WTC11 (cell line): ENCODE data around the gene DMD. TPM values are rescaled to one million over a fixed set of nuclear protein-coding genes. Genes with fewer than 3 reads are reported as not detected.

ENCODE experiments used
- ATAC-seq: fragments of 200-7000 bp; cut with Tn5 transposase; 2 replicates; pipeline ENCODE4 v1.10.0; 2021; ENCODE audit warnings: mild to moderate bottlenecking, moderate library complexity
- CTCF ChIA-PET: fragments of 300-600 bp; sonication (Branson Sonifier 250); formaldehyde crosslinking; loops from one replicate; lab custom pipeline; 2021; ENCODE audit warnings: antibody characterized with exemption; lab: Charles Lee
- POLR2A ChIA-PET: fragments of 350-600 bp; sonication (Branson Sonifier 250); formaldehyde crosslinking; loops from one replicate; lab custom pipeline; 2021; ENCODE audit warnings: antibody characterized with exemption; lab: Charles Lee
- DNase-seq: peaks from one replicate; pipeline ENCODE4 v3.0.0; 2021; ENCODE audit warnings: low spot score
- H3K27ac Mint-ChIP-seq: 2 replicates; pipeline ENCODE4 v1.8.0; 2021; ENCODE audit warnings: mixed read lengths
- H3K27me3 Mint-ChIP-seq: 2 replicates; pipeline ENCODE4 v1.8.0; 2021; ENCODE audit warnings: low read depth, mild to moderate bottlenecking, moderate library complexity, mixed read lengths
- H3K36me3 Mint-ChIP-seq: 2 replicates; pipeline ENCODE4 v1.8.0; 2021; ENCODE audit warnings: mixed read lengths
- H3K4me1 Mint-ChIP-seq: 2 replicates; pipeline ENCODE4 v1.8.0; 2022; ENCODE audit warnings: mixed read lengths
- H3K4me3 Mint-ChIP-seq: 2 replicates; pipeline ENCODE4 v1.8.0; 2021; ENCODE audit warnings: mild to moderate bottlenecking, moderate library complexity, mixed read lengths
- H3K9me3 Mint-ChIP-seq: 2 replicates; pipeline ENCODE4 v1.8.0; 2021; ENCODE audit warnings: mixed read lengths
- CREB1 ChIP-seq: sonication (generic); formaldehyde crosslinking; IDR thresholded peaks from 2 replicates; pipeline ENCODE4 v1.8.0; 2023; ENCODE audit warnings: mild to moderate bottlenecking, missing genetic modification reagents
- EMX1 ChIP-seq: fragments of 250-450 bp; sonication (Bioruptor Pico); IDR thresholded peaks from 2 replicates; pipeline ENCODE4 v1.8.0; 2021; ENCODE audit warnings: mild to moderate bottlenecking
- ETV6 ChIP-seq: sonication (generic); formaldehyde crosslinking; IDR thresholded peaks from 2 replicates; pipeline ENCODE4 v1.8.1; 2022; ENCODE audit warnings: mild to moderate bottlenecking, missing genetic modification reagents
- FOXJ3 ChIP-seq: sonication (generic); formaldehyde crosslinking; IDR thresholded peaks from 2 replicates; pipeline ENCODE4 v1.9.0; 2021; ENCODE audit warnings: missing genetic modification reagents, mild to moderate bottlenecking, borderline replicate concordance
- FOXK1 ChIP-seq: sonication (generic); formaldehyde crosslinking; IDR thresholded peaks from 2 replicates; pipeline ENCODE4 v1.8.0; 2022; ENCODE audit warnings: mild to moderate bottlenecking, moderate library complexity, missing genetic modification reagents
- GTF2I ChIP-seq: fragments of 250-450 bp; sonication (Bioruptor Pico); conservative IDR thresholded peaks from 2 replicates; pipeline ENCODE4 v1.4.0; 2021; ENCODE audit warnings: mild to moderate bottlenecking
- JAZF1 ChIP-seq: fragments of 250-450 bp; sonication (Bioruptor Pico); IDR thresholded peaks from 2 replicates; pipeline ENCODE4 v1.9.0; 2021; ENCODE audit warnings: moderate library complexity, mild to moderate bottlenecking, inconsistent platforms
- JUN ChIP-seq: sonication (generic); formaldehyde crosslinking; IDR thresholded peaks from 2 replicates; pipeline ENCODE4 v1.8.0; 2023; ENCODE audit warnings: mild to moderate bottlenecking, missing genetic modification reagents
- NR1H2 ChIP-seq: sonication (generic); formaldehyde crosslinking; IDR thresholded peaks from 2 replicates; pipeline ENCODE4 v1.9.0; 2021; ENCODE audit warnings: mild to moderate bottlenecking, moderate library complexity, missing genetic modification reagents
- OVOL2 ChIP-seq: fragments of 250-450 bp; sonication (Bioruptor Pico); IDR thresholded peaks from 2 replicates; pipeline ENCODE4 v1.9.0; 2021; ENCODE audit warnings: mild to moderate bottlenecking, borderline replicate concordance
- TCF7 ChIP-seq: sonication (generic); formaldehyde crosslinking; IDR thresholded peaks from 2 replicates; pipeline ENCODE4 v1.8.0; 2022; ENCODE audit warnings: mild to moderate bottlenecking, low read depth, missing genetic modification reagents, moderate library complexity
- ZBTB21 ChIP-seq: sonication (generic); formaldehyde crosslinking; IDR thresholded peaks from 2 replicates; pipeline ENCODE4 v1.8.1; 2023; ENCODE audit warnings: mild to moderate bottlenecking, missing genetic modification reagents, borderline replicate concordance
- ZNF138 ChIP-seq: sonication (generic); formaldehyde crosslinking; conservative IDR thresholded peaks from 2 replicates; pipeline ENCODE4 v1.8.1; 2022; ENCODE audit warnings: mild to moderate bottlenecking, moderate library complexity, missing genetic modification reagents
- ZNF317 ChIP-seq: sonication (generic); formaldehyde crosslinking; IDR thresholded peaks from 2 replicates; pipeline ENCODE4 v1.8.1; 2023; ENCODE audit warnings: low read depth, mild to moderate bottlenecking, moderate library complexity, missing genetic modification reagents, borderline replicate concordance
- ZNF423 ChIP-seq: fragments of 250-450 bp; sonication (Bioruptor Pico); IDR thresholded peaks from 2 replicates; pipeline ENCODE4 v2.1.2; 2022; ENCODE audit warnings: mild to moderate bottlenecking, moderate library complexity
- total RNA-seq: library from RNA; stranded (reverse); gene quantifications from 3 replicates; pipeline ENCODE4 v1.2.3, GENCODE V29; 2021
- TF ChIP-seq, protein P1 (sequence below): sonication (generic); formaldehyde crosslinking; IDR thresholded peaks from 2 replicates; pipeline ENCODE4 v1.8.0; 2023; ENCODE audit warnings: missing genetic modification reagents, mild to moderate bottlenecking, borderline replicate concordance
- TF ChIP-seq, protein P2 (sequence below): fragments of 200-600 bp; IDR thresholded peaks from 2 replicates; pipeline ENCODE4 v1.8.0; 2022; ENCODE audit warnings: antibody characterized with exemption
- TF ChIP-seq, protein P3 (sequence below): sonication (generic); formaldehyde crosslinking; IDR thresholded peaks from 2 replicates; pipeline ENCODE4 v1.8.0; 2022; ENCODE audit warnings: mild to moderate bottlenecking, missing genetic modification reagents
- TF ChIP-seq, protein P4 (sequence below): fragments of 250-450 bp; sonication (Bioruptor Pico); conservative IDR thresholded peaks from 2 replicates; pipeline ENCODE4 v1.9.0; 2021; ENCODE audit warnings: mild to moderate bottlenecking
- TF ChIP-seq, protein P5 (sequence below): sonication (generic); formaldehyde crosslinking; IDR thresholded peaks from 2 replicates; pipeline ENCODE4 v1.8.1; 2023; ENCODE audit warnings: mild to moderate bottlenecking, moderate library complexity, missing genetic modification reagents

The DMD gene
- total RNA-seq, 1 experiment from 2014 or later: 9.1 TPM

DNA sequence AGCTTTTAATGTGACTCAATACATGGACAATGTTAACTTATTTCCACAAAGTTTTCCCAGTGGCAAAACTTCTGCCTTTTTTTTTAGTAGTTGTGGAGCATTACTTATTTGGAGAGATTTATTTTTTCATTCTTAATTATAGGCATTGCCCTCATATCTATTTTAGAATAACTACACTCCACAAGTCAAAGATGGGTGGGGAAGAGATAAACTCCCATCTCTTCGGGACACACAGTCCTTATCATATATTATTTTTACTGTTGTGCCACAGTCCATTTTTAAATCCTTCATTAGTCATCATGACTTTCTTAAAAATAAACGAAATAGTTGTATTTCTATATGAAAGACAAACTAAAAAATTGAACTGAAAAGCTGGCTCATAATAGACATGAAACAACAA lies 1.2 kb downstream of the DMD start:
- no peak for DNase-seq
- TF ChIP-seq NR1H2 (CRISPR knock-in tag) (no peak), FOXJ3 (CRISPR knock-in tag) (no peak), ZNF317 (no peak), JUN (CRISPR knock-in tag) (no peak), EMX1 (CRISPR knock-in tag) (no peak), FOXK1 (CRISPR knock-in tag) (no peak), CREB1 (CRISPR knock-in tag) (no peak), ETV6 (CRISPR knock-in tag) (no peak), JAZF1 (no peak), OVOL2 (CRISPR knock-in tag) (no peak), TCF7 (CRISPR knock-in tag) (no peak), ZNF138 (CRISPR knock-in tag) (no peak), GTF2I (CRISPR knock-in tag) (no peak), ZBTB21 (no peak), ZNF423 (CRISPR knock-in tag) (no peak)
- TF ChIP-seq, protein P1, sequence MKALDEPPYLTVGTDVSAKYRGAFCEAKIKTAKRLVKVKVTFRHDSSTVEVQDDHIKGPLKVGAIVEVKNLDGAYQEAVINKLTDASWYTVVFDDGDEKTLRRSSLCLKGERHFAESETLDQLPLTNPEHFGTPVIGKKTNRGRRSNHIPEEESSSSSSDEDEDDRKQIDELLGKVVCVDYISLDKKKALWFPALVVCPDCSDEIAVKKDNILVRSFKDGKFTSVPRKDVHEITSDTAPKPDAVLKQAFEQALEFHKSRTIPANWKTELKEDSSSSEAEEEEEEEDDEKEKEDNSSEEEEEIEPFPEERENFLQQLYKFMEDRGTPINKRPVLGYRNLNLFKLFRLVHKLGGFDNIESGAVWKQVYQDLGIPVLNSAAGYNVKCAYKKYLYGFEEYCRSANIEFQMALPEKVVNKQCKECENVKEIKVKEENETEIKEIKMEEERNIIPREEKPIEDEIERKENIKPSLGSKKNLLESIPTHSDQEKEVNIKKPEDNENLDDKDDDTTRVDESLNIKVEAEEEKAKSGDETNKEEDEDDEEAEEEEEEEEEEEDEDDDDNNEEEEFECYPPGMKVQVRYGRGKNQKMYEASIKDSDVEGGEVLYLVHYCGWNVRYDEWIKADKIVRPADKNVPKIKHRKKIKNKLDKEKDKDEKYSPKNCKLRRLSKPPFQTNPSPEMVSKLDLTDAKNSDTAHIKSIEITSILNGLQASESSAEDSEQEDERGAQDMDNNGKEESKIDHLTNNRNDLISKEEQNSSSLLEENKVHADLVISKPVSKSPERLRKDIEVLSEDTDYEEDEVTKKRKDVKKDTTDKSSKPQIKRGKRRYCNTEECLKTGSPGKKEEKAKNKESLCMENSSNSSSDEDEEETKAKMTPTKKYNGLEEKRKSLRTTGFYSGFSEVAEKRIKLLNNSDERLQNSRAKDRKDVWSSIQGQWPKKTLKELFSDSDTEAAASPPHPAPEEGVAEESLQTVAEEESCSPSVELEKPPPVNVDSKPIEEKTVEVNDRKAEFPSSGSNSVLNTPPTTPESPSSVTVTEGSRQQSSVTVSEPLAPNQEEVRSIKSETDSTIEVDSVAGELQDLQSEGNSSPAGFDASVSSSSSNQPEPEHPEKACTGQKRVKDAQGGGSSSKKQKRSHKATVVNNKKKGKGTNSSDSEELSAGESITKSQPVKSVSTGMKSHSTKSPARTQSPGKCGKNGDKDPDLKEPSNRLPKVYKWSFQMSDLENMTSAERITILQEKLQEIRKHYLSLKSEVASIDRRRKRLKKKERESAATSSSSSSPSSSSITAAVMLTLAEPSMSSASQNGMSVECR (CRISPR knock-in tag): no peak
- TF ChIP-seq, protein P2, sequence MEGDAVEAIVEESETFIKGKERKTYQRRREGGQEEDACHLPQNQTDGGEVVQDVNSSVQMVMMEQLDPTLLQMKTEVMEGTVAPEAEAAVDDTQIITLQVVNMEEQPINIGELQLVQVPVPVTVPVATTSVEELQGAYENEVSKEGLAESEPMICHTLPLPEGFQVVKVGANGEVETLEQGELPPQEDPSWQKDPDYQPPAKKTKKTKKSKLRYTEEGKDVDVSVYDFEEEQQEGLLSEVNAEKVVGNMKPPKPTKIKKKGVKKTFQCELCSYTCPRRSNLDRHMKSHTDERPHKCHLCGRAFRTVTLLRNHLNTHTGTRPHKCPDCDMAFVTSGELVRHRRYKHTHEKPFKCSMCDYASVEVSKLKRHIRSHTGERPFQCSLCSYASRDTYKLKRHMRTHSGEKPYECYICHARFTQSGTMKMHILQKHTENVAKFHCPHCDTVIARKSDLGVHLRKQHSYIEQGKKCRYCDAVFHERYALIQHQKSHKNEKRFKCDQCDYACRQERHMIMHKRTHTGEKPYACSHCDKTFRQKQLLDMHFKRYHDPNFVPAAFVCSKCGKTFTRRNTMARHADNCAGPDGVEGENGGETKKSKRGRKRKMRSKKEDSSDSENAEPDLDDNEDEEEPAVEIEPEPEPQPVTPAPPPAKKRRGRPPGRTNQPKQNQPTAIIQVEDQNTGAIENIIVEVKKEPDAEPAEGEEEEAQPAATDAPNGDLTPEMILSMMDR: no peak
- TF ChIP-seq, protein P3, sequence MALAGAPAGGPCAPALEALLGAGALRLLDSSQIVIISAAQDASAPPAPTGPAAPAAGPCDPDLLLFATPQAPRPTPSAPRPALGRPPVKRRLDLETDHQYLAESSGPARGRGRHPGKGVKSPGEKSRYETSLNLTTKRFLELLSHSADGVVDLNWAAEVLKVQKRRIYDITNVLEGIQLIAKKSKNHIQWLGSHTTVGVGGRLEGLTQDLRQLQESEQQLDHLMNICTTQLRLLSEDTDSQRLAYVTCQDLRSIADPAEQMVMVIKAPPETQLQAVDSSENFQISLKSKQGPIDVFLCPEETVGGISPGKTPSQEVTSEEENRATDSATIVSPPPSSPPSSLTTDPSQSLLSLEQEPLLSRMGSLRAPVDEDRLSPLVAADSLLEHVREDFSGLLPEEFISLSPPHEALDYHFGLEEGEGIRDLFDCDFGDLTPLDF (CRISPR knock-in tag): no peak
- TF ChIP-seq, protein P4, sequence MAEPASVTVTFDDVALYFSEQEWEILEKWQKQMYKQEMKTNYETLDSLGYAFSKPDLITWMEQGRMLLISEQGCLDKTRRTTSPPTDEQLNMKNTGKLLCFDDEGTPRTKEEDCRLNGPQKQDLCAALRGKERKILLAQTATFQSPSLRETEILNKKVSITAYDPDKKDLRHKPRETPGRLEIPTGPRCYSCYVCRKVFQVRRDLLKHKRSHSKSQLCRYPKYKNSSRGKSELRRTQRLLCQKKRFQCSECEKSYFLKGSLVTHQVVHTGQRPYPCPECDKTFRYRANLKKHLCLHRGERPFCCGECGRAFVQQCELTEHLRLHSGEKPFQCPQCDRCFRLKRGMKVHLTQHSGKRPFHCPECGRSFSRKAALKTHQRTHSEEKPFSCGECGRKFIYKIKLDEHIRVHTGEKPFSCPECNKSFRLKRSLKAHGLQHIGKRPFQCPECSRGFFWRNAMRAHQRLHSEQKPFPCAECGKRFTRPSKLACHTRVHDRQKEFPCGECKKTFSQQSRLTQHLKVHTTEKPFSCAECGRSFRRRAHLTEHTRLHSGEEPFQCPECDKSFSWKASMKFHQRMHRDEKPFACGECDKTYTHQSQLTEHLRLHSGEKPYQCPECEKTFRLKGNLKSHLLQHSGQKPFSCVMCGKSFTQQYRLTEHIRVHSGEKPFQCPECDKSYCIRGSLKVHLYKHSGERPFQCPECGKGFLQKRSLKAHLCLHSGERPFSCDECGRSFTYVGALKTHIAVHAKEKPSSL (CRISPR knock-in tag): no peak
- TF ChIP-seq, protein P5, sequence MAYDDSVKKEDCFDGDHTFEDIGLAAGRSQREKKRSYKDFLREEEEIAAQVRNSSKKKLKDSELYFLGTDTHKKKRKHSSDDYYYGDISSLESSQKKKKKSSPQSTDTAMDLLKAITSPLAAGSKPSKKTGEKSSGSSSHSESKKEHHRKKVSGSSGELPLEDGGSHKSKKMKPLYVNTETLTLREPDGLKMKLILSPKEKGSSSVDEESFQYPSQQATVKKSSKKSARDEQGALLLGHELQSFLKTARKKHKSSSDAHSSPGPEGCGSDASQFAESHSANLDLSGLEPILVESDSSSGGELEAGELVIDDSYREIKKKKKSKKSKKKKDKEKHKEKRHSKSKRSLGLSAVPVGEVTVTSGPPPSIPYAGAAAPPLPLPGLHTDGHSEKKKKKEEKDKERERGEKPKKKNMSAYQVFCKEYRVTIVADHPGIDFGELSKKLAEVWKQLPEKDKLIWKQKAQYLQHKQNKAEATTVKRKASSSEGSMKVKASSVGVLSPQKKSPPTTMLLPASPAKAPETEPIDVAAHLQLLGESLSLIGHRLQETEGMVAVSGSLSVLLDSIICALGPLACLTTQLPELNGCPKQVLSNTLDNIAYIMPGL (CRISPR knock-in tag): no peak
- Mint-ChIP-seq H3K9me3 (no peaks in the 10 kb centered on the region), H3K27me3 (no peaks in the 10 kb centered on the region; the same call in 1 of the 2 replicates), H3K27ac (no peak overlapping the region), H3K36me3 (no peaks in the 10 kb centered on the region), H3K4me1 (peaks cover 8% of the 10 kb centered on the region; the same call in 1 of the 2 replicates), H3K4me3 (no peak overlapping the region)
- POLR2A ChIA-PET: no interaction called here
- CTCF ChIA-PET: no interaction called here
- ATAC-seq: no peak
